NOMO-1 treated with DMSO at 0.1 percent for 48 hours (cell line): ENCODE data around the gene NADK2.

ENCODE experiments used
- DNase-seq: peaks from one replicate; lab custom pipeline; 2025; ENCODE audit not compliant: unreplicated experiment; lab: John Stamatoyannopoulos, UW

Gene NADK2

GRCh38 chr5:36168737-36169136 lies 73.0 kb downstream of the NADK2 start:
- DNase-seq = peak; percentile 31

DNA sequence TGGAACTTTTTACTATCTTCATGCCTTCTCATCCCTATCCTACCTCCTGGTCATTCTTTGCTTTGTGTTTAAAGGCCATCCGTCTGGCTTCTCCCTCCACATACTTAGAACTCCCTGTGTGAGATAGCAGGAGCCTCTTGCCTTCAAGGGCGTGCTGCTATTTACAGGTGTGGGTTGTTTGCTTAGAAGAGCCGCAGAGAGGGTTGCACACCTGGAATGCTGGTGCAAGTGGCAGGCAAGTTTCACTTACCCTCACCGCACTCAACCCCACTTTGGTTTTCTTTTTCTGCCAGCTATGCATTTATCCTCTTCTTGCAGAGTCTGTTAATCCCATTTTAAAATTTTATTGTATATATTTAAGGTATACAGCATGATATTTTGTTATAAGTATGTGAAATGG lies 77.3 kb downstream of the NADK2 start:
- no peak for DNase-seq

GRCh38 chr5:36162810-36163486 lies 78.8 kb downstream of the NADK2 start:
- no peak for DNase-seq

DNA sequence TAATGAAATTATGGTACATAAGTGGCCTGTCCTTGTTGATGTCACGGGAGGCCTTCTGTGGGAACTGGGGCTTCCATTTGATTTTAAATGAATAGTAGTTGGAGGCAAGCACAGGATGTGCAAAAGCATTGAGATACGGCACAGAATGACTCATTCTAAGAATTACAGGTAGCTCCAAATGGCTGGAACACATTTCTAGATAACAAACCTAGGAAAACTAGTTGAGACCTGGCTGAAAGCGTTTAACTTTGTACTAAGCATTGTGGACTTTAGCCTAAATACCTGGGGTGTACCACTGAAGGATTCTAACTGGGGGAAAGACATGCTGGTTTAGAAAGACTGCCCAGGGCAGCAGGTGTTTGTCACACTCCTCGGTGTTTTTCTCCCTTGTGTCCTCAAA lies 80.4 kb downstream of the NADK2 start:
- DNase-seq = no peak

DNA sequence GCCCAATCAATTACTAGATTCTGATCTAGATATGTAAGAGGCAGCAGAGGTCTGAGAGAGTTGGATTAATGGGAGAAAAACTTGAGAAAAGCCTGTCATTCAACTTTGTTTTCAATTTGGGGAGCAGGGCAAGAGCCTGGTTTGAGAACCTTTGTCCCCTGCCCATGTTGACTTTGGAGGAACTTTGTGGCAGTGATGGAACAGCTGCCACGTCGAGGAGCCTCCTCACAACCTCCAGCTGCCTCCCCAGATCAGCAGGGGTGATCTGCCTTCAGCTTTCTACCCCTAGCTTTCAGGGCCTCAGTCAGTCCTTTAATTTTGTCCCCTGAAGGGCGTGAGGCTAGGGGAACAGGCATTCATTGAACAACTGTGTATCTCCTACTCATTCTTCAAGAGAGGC lies 81.1 kb downstream of the NADK2 start:
- no peak for DNase-seq

GRCh38 chr5:36158144-36158543 lies 83.6 kb downstream of the NADK2 start:
- no peak for DNase-seq

DNA sequence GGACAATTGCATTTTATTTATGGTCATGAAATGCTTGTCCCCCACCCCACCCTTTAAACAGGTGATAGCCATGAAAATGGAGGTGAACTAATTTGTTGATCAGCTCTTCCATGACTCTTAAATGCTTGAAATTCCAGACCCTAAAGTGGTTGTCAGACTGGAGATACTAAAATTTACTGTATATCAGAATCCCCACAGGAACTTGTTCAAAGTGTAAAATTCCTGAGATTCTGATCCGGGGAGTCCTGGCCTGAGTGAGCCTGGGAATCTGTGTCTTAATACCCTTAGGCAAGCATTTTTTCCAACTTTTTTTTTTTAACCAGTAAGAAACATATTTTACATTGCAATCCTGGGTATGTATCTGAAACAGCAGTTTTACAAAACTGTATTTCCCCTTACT lies 85.1 kb downstream of the NADK2 start:
- DNase-seq = no peak

DNA sequence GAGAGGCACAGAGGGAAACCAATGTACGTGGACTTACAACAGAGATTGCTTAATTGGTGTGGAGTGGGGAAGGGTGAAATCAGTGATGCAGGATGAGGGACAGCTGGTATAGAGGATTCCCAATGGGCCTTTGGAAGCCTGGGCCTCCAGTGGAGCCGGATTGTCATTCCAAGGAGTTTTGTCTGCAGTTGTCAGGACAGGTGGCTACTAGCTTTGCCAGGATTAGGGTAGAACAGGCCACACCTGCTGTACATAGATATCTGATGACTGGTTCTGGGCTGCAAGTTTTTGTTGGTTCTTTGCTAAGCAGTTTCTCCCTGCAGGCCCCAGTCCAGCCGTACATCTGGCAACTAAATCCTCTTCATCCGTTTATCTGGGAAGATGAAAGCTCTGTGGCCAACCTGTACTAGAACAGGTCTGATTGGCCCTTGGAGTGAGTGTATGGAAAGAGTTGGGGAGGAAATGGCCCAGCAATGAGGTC lies 85.6 kb downstream of the NADK2 start:
- no peak for DNase-seq

GRCh38 chr5:36155291-36155690 lies 86.4 kb downstream of the NADK2 start:
- no peak for DNase-seq

DNA sequence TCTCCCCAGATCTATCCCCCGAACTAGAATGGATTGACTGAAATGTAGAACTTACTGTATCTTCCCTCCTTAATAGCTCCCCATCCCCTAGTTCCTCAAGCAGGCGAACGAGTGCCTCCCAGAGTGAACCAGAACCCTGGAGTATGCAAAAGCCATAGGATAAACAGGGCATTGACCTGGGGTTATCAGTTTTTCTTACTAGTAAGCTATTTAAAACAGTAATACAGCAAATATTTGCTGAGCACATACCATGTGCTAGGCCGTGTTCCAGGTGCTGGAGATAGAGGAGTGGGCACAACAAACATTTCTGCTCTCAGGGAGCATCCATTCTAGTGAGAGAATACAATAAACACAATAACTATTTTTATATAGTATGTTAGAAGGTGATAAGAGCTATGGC lies 88.0 kb downstream of the NADK2 start:
- DNase-seq = no peak

- no peak for DNase-seq
These were observed 88.4 kb downstream of the NADK2 start for GRCh38 chr5:36153298-36153677.

DNA sequence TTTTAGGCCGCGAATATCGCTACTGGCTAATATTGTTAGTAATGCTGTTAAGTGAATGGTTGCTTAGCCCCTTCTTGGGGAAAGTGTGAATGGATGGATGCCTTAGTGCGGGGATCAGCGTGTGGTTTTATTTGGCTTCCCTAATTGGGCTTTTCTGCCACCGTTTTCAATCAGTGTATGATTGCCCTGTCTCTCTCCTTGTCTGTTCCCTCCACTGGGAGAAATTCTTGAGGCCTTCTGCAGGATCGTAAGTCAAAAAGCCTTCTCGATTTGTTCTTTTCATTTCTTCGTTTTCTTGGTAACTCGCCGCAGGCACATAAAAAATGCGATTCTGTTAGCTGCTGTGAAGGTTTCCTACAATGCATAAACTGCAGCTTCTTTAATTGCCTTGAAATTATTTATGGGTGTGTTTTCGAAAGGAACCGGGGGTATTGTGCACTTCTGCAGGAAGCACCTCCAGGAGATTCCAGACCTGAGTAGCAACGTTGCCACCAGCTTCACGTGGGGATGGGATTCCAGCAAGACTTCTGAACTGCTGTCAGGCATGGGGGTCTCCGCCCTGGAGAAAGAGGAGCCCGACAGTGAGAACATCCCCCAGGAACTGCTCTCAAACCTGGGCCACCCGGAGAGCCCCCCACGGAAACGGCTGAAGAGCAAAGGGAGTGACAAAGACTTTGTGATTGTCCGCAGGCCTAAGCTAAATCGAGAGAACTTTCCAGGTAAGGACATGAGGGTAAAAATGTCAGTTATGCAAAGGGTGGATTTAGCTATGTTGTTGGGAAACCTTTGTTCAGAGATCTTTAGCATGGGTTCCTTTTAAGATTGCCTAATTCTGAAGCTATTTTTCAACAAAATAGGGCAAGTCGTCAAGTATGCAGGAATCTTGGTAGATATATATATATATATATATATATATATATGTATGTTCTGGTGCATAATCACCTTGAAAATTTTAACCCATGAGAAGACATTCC lies 89.1 kb downstream of the NADK2 start:
- DNase-seq = peak; percentile 69

DNA sequence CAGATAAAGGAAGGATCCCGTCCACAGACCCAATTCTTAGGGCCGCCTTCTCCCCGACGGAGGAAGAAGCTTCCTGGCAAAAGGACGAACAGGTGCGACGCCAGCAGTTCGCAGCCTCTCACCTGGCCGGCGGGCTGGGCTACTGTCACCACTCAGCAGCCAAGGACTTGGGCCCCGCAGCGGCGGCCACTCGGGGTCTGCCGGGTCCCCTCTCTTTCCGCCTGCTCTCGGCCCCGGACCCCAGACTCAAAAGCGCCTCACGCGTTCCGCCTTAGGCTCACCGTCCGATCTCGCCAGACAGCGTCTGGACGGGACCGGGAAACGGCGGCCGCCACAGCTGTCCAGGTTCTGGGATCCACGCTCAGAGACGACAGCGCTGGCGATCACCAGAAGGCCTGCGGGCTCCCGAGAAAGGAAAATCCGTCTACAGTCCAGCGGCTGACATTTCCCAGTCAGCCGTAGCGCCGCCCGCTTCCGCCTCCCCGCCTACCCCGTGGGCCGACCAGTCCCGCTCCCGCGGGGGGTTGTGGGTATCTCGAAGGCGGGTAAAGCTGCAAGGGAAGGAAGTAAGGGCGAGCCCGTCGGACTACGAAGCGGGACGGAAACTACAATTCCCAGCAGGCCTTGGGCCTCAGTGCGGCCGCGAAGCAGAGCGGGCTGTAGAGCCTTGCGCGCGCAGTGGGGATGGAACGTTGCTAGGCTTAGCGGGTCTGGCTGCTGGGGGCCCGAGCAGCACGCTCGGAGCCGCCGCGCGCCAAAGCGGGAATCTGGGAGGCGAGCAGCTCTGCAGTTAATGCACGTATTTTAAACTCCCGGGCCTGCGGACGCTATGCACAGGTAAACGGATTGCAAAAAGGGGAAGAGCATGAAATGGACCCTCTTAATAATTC lies 90.0 kb downstream of the NADK2 start, which contains the start of the genes LMBRD2 and SKP2:
Gene LMBRD2 (minus strand): TSS at position 454 of the 890 bp plus-strand sequence. CDS start 8,538 bp downstream, outside the sequence.
Gene SKP2 (plus strand): TSS at position 678 of the 890 bp plus-strand sequence. CDS start 152 bp downstream, at position 830.
- peak; percentile 100 for DNase-seq

DNA sequence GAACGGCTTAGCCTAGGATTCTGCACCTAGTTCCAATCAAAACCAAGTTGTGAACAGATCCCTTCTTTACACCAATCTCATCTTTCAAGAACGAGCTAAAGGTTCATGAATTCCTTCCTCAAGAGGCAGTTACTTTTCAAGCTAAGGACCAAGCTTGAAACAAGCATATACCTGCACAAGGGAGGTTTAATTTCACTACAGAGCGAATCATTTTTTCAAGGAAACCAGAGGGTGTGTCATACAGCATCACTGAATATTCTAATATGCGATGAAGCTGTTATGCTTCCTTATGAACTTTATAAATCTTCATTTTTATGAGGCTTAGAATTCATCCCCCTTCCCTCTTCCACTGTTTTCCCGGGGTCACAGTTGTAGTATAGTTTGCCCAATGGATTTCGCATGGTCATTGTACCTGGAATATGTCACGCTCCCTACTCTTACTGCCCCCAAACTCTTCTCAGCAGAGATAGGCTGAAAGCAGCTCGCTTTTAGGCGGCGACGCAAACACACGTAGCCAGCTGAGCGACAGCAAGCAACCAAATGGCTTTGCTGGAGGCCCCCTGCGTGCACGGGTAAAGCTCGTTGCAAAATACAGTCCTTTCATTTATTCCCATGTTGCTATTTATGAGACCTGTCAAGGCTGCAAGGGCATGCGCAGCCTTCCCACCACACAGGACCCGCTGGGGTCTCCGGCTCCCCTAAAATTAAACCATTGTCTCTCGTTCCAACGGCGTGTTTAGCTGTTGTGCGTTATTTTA lies 90.9 kb downstream of the NADK2 start:
- peak; percentile 87 for DNase-seq

DNA sequence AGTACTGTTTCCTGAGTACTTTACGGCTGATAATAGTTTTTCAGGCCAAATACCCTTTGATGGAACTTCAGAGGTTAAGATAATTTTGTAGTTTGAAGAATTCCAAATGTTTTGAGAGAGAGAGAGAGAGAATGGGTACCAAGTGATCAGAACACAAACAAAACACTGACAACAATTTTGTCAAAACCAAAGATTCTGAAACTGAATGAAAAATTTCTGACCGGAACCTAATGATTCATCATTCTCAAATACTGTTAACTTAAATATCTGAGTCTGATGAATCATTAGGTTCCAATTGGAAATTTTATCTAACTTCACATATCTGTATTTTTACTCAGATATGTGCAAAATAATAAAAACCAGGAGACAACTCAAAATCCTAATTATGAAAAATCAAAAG lies 94.0 kb downstream of the NADK2 start:
- DNase-seq = no peak

DNA sequence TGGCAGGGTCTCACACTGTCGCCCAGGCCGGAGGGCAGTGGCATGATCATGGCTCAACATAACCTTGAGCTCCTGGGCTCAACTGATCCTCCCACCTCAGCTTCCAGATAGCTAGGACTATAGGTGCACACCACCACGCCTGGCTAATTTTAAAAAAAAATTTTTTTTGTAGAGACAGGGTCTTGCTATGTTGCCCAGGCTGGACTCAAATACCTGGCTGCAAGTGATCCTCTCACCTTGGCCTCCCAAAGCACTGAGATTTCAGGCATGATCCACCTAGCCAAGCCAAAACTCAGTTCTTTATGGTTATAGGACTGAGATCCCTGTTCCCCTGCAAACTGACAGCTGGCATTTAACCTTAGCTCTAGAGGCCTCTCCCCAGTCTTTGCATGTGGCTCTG lies 95.3 kb downstream of the NADK2 start:
- no peak for DNase-seq

DNA sequence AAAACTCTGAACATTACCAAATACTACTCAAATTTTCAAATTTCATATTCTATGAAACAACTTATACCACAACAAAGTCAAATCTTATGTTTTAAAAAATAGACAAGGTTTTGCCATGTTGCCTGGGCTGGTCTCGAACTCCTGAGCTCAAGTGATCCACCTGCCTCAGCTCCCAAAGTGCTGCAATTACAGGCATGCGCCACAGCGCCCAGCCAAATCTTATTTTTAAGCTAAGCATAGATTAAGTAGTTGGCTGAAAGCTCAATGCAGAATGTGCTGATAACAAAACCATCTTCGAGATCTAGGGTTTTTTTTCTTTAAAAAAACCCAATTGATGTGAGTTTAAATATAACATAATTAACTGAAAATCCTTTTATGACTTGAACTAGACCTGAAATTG lies 96.4 kb downstream of the NADK2 start:
- no peak for DNase-seq
